NT2/D1 (cell line): Measurements from ENCODE around the gene ATF4.

Experiments used
- SUZ12 ChIP-seq: IDR thresholded peaks from 2 replicates; pipeline ENCODE4 v1.6.1; 2011; ENCODE audit not compliant: insufficient read length, insufficient read depth; ENCODE audit errors: extremely low read depth
- YY1 ChIP-seq: IDR thresholded peaks from 2 replicates; pipeline ENCODE4 v1.6.1; 2011; ENCODE audit not compliant: insufficient read length, insufficient read depth

GRCh38 chr22:39496131-39496838 lies 24.1 kb upstream of the ATF4 start:
- TF ChIP-seq SUZ12, result no peak
- TF ChIP-seq YY1, result no peak
